Right cardiac atrium (tissue), 5 donors: ENCODE data around the gene ROGDI. TPM values are rescaled to one million over a fixed set of nuclear protein-coding genes. Genes with fewer than 3 reads are reported as not detected.

Experiments
- ATAC-seq, 2 donors: fragments of 200-7000 bp; cut with Tn5 transposase; one replicate each; pipeline versions ENCODE4 v1.8.0 to v1.9.1; 2020; ENCODE audit warnings: moderate library complexity in 2 of 2, mild to moderate bottlenecking in 1 of 2
- DNase-seq, 3 donors: peaks; one replicate each; pipeline ENCODE4 v3.0.0-alpha.2; 2020
- H3K27ac ChIP-seq: one replicate; pipeline ENCODE4 v1.5.1; 2013; ENCODE audit warnings: mild to moderate bottlenecking, low read length, control low read depth, moderate library complexity
- H3K27me3 ChIP-seq: one replicate; pipeline ENCODE4 v1.6.1; 2013; ENCODE audit not compliant: control insufficient read depth, insufficient read depth
- H3K4me1 ChIP-seq: one replicate; pipeline ENCODE4 v1.6.1; 2013; ENCODE audit warnings: low read length; ENCODE audit not compliant: control insufficient read depth, insufficient read depth
- H3K4me3 ChIP-seq: one replicate; pipeline ENCODE4 v1.5.1; 2013; ENCODE audit warnings: low read length, control low read depth
- H3K9me3 ChIP-seq: one replicate; pipeline ENCODE4 v1.6.1; 2013; ENCODE audit warnings: low read length; ENCODE audit not compliant: control insufficient read depth
- WGBS: extraction: QIAGEN DNeasy Blood & Tissue Kit; methylation state at CpG from one replicate; pipeline ENCODE4 v1.1.7; 2013; 5-methylcytosine and 5-hydroxymethylcytosine counted together
- intact Hi-C, 4 donors: fragments of 100-400 bp; cut with DNase I; formaldehyde crosslinking; loops; one replicate each; pipeline versions ENCODE4 v1.11.0 to v1.14.0; 2022 to 2023
- long read RNA-seq, 4 donors: library from polyadenylated mRNA; unstranded; transcript quantifications; one replicate each; pipeline ENCODE4 v2.0.0, GENCODE V29; 2020 to 2021
- polyA plus RNA-seq: library from polyadenylated mRNA; stranded (reverse); fragments of 200-250 nt; gene quantifications from one replicate; pipeline ENCODE4 v1.2.3, GENCODE V29; 2013
- total RNA-seq, 4 donors: library from RNA; stranded (reverse); fragmentation: NEBNext Ultra II Directional; extraction: Animal tissue kit (Norgen Biotek cat#: 25700); gene quantifications; one replicate each; pipeline ENCODE4 v1.2.1, GENCODE V29; 2021
- donor health status: healthy with polysubstance abuse.
- donor health status: DM: no; HTN: yes; CAD: no.
- donor health status: DM: no; HTN: no; CAD: no.
- donor health status: DM: no; HTN: yes; CAD: no; lungs with severe emphysema.
- donor health status: DM: yes; HTN: yes; CAD: no.

The ROGDI gene
- 10 to 100 TPM; 55.0 to 76.4 (median 65.3) TPM for total RNA-seq
- 86.3 TPM for polyA plus RNA-seq
- long read RNA-seq, donor 1, transcript ROGDI-201 (11 exons, 1,735 nt), result major isoform, 74 of 135 reads
- long read RNA-seq, donor 1, transcript ROGDI-209 (10 exons, 1,362 nt), result minor isoform, 19 of 135 reads
- long read RNA-seq, donor 1, partial matches to known transcripts, result 14 of 135 reads
- long read RNA-seq, donor 1, other reads (novel, unspliced or antisense), result 27 of 135 reads
- long read RNA-seq, donor 2, transcript ROGDI-209 (10 exons, 1,362 nt), result minor isoform, 9 of 110 reads
- long read RNA-seq, donor 2, transcript ROGDI-201 (11 exons, 1,735 nt), result major isoform, 58 of 110 reads
- long read RNA-seq, donor 2, partial matches to known transcripts, result 10 of 110 reads
- long read RNA-seq, donor 2, other reads (novel, unspliced or antisense), result 30 of 110 reads
- long read RNA-seq, donor 3, transcript ROGDI-209 (10 exons, 1,362 nt), result minor isoform, 10 of 294 reads
- long read RNA-seq, donor 3, transcript ROGDI-201 (11 exons, 1,735 nt), result major isoform, 224 of 294 reads
- long read RNA-seq, donor 3, partial matches to known transcripts, result 21 of 294 reads
- long read RNA-seq, donor 3, other reads (novel, unspliced or antisense), result 38 of 294 reads
- long read RNA-seq, donor 4, transcript ROGDI-201 (11 exons, 1,735 nt), result major isoform, 58 of 90 reads
- long read RNA-seq, donor 4, transcript ROGDI-209 (10 exons, 1,362 nt), result minor isoform, 7 of 90 reads
- long read RNA-seq, donor 4, partial matches to known transcripts, result 9 of 90 reads
- long read RNA-seq, donor 4, other reads (novel, unspliced or antisense), result 13 of 90 reads

- intact Hi-C loops, result loop anchor here in 1 of 4 donors (10.0 kb wide), 1 partner anchor 153 kb away; the partner anchor contains the start of gene SEC14L5
- H3K4me3 ChIP-seq, result peak within 1 kb of the TSS; percentile 66
- ATAC-seq, result peak; percentile 13 to 60
- H3K27me3 ChIP-seq, result no peaks in the 10 kb centered on the region
- peak; percentile 72 to 94 (median 90) for DNase-seq
- peak within 1 kb of the TSS; percentile 64 for H3K27ac ChIP-seq
- WGBS, result under 1% methylated on average over 70 of the region's 70 CpGs
- no peaks in the 10 kb centered on the region for H3K4me1 ChIP-seq
- H3K9me3 ChIP-seq, result no peaks in the 10 kb centered on the region
Observed at GRCh38 chr16:4801962-4802658, at the start of gene ROGDI. ROGDI (minus strand) TSS chr16:4802633; CDS start chr16:4802571, 62 bp downstream.

GRCh38 chr16:4850211-4850610, 47.8 kb upstream of the ROGDI start:
- H3K4me3 ChIP-seq, result peak overlapping the region; percentile 18
- peak overlapping the region; percentile 8 for H3K27ac ChIP-seq
- peaks cover 6% of the 10 kb centered on the region for H3K4me1 ChIP-seq

DNA sequence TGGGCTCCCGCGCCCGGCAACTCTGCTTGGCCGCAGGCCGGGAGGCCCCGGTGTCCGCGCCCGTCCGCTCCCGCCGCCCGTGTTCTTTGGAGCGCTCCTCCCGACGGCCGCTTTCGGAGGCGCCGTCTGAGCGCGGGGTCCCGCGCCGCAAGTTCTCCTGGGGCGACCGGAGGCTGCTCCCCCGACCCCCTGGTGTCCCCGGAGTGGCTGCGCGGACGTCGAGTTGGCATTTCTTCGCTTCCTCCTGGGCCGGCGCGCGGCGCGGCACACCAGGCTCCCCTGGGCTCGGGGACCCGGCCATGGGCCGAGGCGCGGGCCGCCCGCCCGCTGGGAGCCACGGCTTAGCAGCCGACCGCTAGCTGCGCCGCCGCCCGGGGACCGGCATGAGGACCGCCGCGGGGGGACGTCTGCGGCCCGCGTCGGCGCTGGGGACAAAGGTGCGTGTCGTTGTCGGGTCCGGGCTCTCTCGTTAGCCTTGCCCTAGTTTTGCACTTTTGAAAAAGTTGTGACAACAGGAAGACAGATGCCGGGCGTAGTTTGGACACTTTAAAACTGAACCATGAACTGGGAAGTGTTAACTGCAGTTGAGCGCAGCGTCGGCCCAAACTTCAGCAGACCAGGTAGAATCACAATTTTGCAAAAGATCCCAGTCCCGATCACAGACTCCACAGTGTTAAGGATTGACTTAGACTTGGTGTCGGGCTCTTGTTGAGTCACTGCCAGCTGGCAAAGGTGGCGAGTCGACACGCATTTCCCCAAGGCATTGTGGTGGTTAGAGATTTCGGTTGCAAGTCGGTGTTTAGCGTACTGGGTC, 45.5 kb upstream of the ROGDI start:
- intact Hi-C loops, result no loop called here
- ATAC-seq (peak; percentile 4 to 14), DNase-seq (peak; percentile 72 to 83 (median 81))
- no peaks in the 10 kb centered on the region for H3K9me3 ChIP-seq
- peak overlapping the region; percentile 81 for H3K4me3 ChIP-seq
- peaks cover 5% of the 10 kb centered on the region for H3K4me1 ChIP-seq
- H3K27ac ChIP-seq, result peak overlapping the region; percentile 77
- no peaks in the 10 kb centered on the region for H3K27me3 ChIP-seq
- WGBS, result under 1% methylated on average over 83 of the region's 83 CpGs

More at GRCh38 chr16:4850211-4850610, 47.8 kb upstream of the ROGDI start:
- Histone ChIP-seq H3K9me3 (no peaks in the 10 kb centered on the region), H3K27me3 (no peaks in the 10 kb centered on the region)
- ATAC-seq, result no peak
- WGBS, result 58% methylated on average over 3 of the region's 3 CpGs
- DNase-seq, result no peak
- intact Hi-C loops, result no loop called here

- peak within 1 kb of the TSS; percentile 81 for H3K4me3 ChIP-seq
- under 1% methylated on average over 126 of the region's 126 CpGs for WGBS
- H3K27ac ChIP-seq, result peak within 1 kb of the TSS; percentile 77
- H3K4me1 ChIP-seq, result peaks cover 2% of the 10 kb centered on the region
- H3K9me3 ChIP-seq, result no peaks in the 10 kb centered on the region
- intact Hi-C loops, result no loop called here
- no peaks in the 10 kb centered on the region for H3K27me3 ChIP-seq
- peak; percentile 98 to 99 for ATAC-seq
- peak; percentile 100 for DNase-seq
Observed at GRCh38 chr16:4846901-4847773, 44.7 kb upstream of the ROGDI start, which contains the start of the genes GLYR1 and UBN1. GLYR1 (minus strand) TSS chr16:4847288; CDS start chr16:4847265, 23 bp downstream. UBN1 (plus strand) TSS chr16:4847481; CDS start chr16:4852918, 5,437 bp downstream.

DNA sequence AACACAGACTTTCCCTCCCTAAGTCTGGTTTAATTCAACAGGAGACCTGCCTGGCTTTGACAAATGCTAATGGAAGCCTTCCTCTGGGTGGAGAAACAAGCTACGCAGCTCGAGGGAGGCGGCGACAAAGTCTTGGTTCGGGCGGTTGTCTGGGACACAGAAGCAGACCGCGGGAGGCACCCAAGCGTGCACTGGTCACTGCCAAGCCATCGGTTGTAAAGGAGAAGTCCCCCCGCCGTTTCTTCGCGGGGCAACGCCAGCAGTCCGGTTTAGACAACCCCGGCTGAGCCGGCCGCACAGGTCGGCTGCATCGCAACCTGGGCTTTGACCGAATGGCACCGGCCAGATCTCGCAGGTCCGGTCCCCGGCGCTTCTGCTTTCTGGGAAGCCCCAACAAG, 44.1 kb upstream of the ROGDI start:
- H3K4me1 ChIP-seq, result peaks cover 2% of the 10 kb centered on the region

GRCh38 chr16:4840984-4841383, 38.6 kb upstream of the ROGDI start:
- 76% methylated on average over 5 of the region's 5 CpGs for WGBS
- intact Hi-C loops, result no loop called here

More for the DNA sequence above, 44.1 kb upstream of the ROGDI start:
- under 1% methylated on average over 27 of the region's 27 CpGs for WGBS
- intact Hi-C loops, result no loop called here
- Histone ChIP-seq H3K27ac (peak overlapping the region; percentile 73), H3K4me3 (peak overlapping the region; percentile 78), H3K9me3 (no peaks in the 10 kb centered on the region), H3K27me3 (no peaks in the 10 kb centered on the region)
- DNase-seq (peak; percentile 58 to 69 (median 69)), ATAC-seq (peak; percentile 7 to 69)

DNA sequence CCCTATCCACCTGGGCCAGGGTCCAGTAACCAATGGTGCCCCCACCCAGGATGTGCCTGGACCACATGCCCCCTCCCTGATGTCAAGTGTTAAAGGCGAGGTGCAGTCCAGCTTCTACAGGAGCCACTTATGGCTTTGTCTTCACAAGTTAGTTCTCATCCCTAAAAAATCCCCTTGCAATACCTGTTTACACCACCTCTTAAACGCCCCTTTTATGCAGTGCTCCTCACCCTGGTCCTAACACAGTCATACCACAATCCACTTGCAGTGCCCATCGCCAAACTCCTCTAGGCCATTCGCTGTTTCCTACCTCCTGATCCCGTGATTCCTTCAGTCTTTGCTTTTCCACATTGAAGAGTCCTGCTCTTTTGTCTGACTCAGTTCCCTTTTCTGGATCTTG, 37.5 kb upstream of the ROGDI start:
- Histone ChIP-seq H3K27ac (no peak overlapping the region), H3K4me1 (no peaks in the 10 kb centered on the region), H3K27me3 (no peaks in the 10 kb centered on the region), H3K9me3 (no peaks in the 10 kb centered on the region), H3K4me3 (no peak overlapping the region)
- intact Hi-C loops, result no loop called here
- ATAC-seq (no peak), DNase-seq (no peak)
- 87% methylated on average over 5 of the region's 5 CpGs for WGBS

More at GRCh38 chr16:4840984-4841383, 38.6 kb upstream of the ROGDI start:
- Histone ChIP-seq H3K4me1 (no peaks in the 10 kb centered on the region), H3K27ac (no peak overlapping the region), H3K27me3 (no peaks in the 10 kb centered on the region), H3K4me3 (no peak overlapping the region), H3K9me3 (no peaks in the 10 kb centered on the region)
- no peak for DNase-seq
- ATAC-seq, result no peak

DNA sequence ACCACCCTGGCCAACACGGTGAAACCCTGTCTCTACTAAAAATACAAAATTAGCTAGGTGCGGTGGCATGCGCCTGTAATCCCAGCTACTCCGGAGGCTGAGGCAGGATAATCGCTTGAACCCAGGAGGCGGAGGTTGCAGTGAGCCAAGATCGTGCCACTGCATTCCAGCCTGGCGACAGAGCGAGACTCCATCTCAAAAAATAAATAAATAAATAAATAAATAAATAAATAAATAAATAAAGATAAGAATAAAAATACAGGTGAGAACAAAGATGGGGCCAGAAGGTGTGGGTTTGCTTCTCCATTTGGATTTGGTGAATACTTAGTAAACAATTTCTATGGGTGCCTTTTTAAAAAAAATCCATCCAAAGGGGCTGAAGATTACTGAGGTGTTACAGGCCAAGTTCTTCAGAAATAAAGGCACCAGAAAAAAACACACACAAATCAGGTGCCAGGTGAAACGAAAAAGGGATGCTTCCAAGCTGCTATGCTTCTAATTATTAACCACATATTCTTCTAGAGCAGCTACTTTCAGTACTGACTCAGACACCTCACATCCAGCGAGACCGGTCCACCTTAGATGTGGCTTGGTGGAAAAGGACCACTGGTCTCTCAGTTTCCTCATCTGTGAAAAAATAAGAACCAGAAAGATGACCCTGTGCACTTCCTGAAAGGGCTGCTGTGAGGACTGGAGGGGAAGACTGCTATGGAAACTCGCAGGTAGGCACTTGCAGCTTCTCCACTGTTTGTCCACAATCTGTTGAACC, 35.5 kb upstream of the ROGDI start:
- no peaks in the 10 kb centered on the region for H3K4me1 ChIP-seq
- DNase-seq (no peak), ATAC-seq (no peak)
- no peak overlapping the region for H3K4me3 ChIP-seq
- no peak overlapping the region for H3K27ac ChIP-seq
- no peaks in the 10 kb centered on the region for H3K27me3 ChIP-seq
- no peaks in the 10 kb centered on the region for H3K9me3 ChIP-seq
- intact Hi-C loops, result no loop called here
- 87% methylated on average over 13 of the region's 13 CpGs for WGBS

DNA sequence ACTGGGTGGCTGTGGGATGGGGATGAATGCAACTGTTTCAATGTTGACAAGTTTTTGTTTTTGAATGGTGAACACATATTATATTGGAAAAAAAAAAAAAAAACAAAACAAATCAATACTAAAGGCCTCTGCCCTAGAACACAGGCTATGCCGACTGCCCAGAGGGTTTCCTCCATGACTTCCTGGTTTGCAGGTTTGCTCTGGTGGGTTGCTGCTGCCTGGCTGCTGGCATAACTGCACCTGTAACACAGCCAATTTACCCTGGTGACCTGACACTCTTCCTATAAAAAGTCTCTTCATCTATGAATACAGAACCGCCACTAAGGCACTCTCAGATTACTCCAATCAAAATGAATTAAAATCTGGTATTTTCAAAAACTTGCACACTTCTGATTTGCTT, 34.3 kb upstream of the ROGDI start:
- Histone ChIP-seq H3K4me3 (no peak overlapping the region), H3K4me1 (no peaks in the 10 kb centered on the region), H3K27me3 (no peaks in the 10 kb centered on the region), H3K27ac (no peak overlapping the region), H3K9me3 (no peaks in the 10 kb centered on the region)
- 72% methylated on average over 2 of the region's 2 CpGs for WGBS
- DNase-seq (no peak), ATAC-seq (no peak)
- intact Hi-C loops, result no loop called here
